Vagina (tissue), 2 donors: ENCODE data around the gene ENOX1.

Experiments used
- POLR2AphosphoS5 ChIP-seq, 2 donors: sonication (generic); formaldehyde crosslinking; IDR thresholded peaks; one replicate each; pipeline ENCODE4 v1.9.0; 2017; ENCODE audit warnings: antibody characterized with exemption in 2 of 2, mild to moderate bottlenecking in 2 of 2, low read depth in 1 of 2; ENCODE audit not compliant: insufficient read depth in 1 of 2
- TF ChIP-seq, protein P1 (sequence below), 3 experiments: fragments of 450-650 bp in 2 of 3; fragments of 200-600 bp in 1 of 3; sonication (generic) in 1 of 3; IDR thresholded peaks; one replicate each; pipeline ENCODE4 v1.5.1; 2017 to 2019; ENCODE audit warnings: antibody characterized with exemption in 3 of 3, mild to moderate bottlenecking in 2 of 3, moderate library complexity in 2 of 3

DNA sequence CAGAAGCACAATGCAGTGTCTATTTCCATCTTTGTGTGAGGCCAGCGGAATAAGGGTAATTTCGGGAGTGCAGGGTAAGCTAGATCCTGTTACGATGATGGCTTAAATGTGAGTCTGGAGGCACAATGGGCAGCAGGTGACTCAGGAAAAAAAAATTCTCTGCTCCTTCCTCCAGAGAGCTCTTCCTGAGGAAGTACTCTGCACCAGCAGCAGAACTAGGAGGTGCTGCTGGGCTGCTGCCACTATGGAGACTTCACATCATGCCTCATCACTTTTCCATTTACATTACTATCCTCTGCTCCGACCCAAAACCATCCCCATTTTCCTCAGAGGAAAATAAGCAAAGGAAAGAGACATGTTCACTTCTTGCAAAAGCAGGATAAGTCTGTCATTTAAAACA is 481.4 kb downstream of the ENOX1 start:
- TF ChIP-seq, protein P1, sequence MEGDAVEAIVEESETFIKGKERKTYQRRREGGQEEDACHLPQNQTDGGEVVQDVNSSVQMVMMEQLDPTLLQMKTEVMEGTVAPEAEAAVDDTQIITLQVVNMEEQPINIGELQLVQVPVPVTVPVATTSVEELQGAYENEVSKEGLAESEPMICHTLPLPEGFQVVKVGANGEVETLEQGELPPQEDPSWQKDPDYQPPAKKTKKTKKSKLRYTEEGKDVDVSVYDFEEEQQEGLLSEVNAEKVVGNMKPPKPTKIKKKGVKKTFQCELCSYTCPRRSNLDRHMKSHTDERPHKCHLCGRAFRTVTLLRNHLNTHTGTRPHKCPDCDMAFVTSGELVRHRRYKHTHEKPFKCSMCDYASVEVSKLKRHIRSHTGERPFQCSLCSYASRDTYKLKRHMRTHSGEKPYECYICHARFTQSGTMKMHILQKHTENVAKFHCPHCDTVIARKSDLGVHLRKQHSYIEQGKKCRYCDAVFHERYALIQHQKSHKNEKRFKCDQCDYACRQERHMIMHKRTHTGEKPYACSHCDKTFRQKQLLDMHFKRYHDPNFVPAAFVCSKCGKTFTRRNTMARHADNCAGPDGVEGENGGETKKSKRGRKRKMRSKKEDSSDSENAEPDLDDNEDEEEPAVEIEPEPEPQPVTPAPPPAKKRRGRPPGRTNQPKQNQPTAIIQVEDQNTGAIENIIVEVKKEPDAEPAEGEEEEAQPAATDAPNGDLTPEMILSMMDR (IDR thresholded peaks at IDR 0.05), result no peak
- no peak for TF ChIP-seq POLR2AphosphoS5 (IDR thresholded peaks at IDR 0.05; ENCODE audit: insufficient read depth in 1 of 2, low read depth in 1 of 2)
